HepG2 (cell line): ENCODE data around the gene POLDIP3. TPM values are rescaled to one million over a fixed set of nuclear protein-coding genes. Genes with fewer than 3 reads are reported as not detected.
A peak's percentile ranks its signal among the peaks of the same experiment; 100 is the strongest.

Source experiments
- AHDC1 ChIP-seq: sonication (generic); formaldehyde crosslinking; IDR thresholded peaks from 2 replicates; pipeline ENCODE4 v1.5.1; 2020; ENCODE audit warnings: mild to moderate bottlenecking, missing genetic modification reagents, borderline replicate concordance
- AHR ChIP-seq: IDR thresholded peaks from 2 replicates; pipeline ENCODE4 v1.6.1; 2018; ENCODE audit warnings: missing genetic modification reagents, missing compliant biosample characterization
- EP300 ChIP-seq, 3 experiments: sonication (generic) in 1 of 3; formaldehyde crosslinking in 1 of 3; IDR thresholded peaks; 2 replicates each; pipeline versions ENCODE4 v1.5.1 to v1.6.1; 2011 to 2020; ENCODE audit warnings: low read depth in 2 of 3, low read length in 2 of 3, borderline replicate concordance in 1 of 3, improper control_type of control experiment in 1 of 3, mild to moderate bottlenecking in 1 of 3, missing genetic modification reagents in 1 of 3, moderate library complexity in 1 of 3
- FOXA3 ChIP-seq: IDR thresholded peaks from 2 replicates; pipeline ENCODE4 v1.6.1; 2016; ENCODE audit warnings: missing genetic modification reagents, missing compliant biosample characterization
- GMEB1 ChIP-seq: sonication (generic); formaldehyde crosslinking; IDR thresholded peaks from 2 replicates; pipeline ENCODE4 v1.5.1; 2020; ENCODE audit warnings: missing genetic modification reagents, mild to moderate bottlenecking, borderline replicate concordance
- HIC2 ChIP-seq: sonication (generic); formaldehyde crosslinking; IDR thresholded peaks from 2 replicates; pipeline ENCODE4 v1.9.0; 2022; ENCODE audit warnings: low read depth, missing genetic modification reagents
- MIXL1 ChIP-seq: IDR thresholded peaks from 2 replicates; pipeline ENCODE4 v1.6.1; 2016
- MYNN ChIP-seq: sonication (generic); formaldehyde crosslinking; IDR thresholded peaks from 2 replicates; pipeline ENCODE4 v1.4.0; 2020; ENCODE audit warnings: mild to moderate bottlenecking, low read depth, missing genetic modification reagents
- SMARCE1 ChIP-seq: fragments of 450-650 bp; IDR thresholded peaks from 2 replicates; pipeline ENCODE4 v1.6.1; 2017; ENCODE audit warnings: borderline replicate concordance
- TOPORS ChIP-seq: sonication (generic); formaldehyde crosslinking; IDR thresholded peaks from 2 replicates; pipeline ENCODE4 v1.8.0; 2023; ENCODE audit warnings: mild to moderate bottlenecking, missing genetic modification reagents
- XBP1 ChIP-seq: sonication (generic); formaldehyde crosslinking; IDR thresholded peaks from 2 replicates; pipeline ENCODE4 v1.5.0; 2020; ENCODE audit warnings: missing genetic modification reagents
- ZNF17 ChIP-seq: sonication (generic); formaldehyde crosslinking; IDR thresholded peaks from 2 replicates; pipeline ENCODE4 v1.5.0; 2020; ENCODE audit warnings: mild to moderate bottlenecking, missing genetic modification reagents
- ZNF276 ChIP-seq: sonication (generic); formaldehyde crosslinking; IDR thresholded peaks from 2 replicates; pipeline ENCODE4 v1.4.0; 2020; ENCODE audit warnings: mild to moderate bottlenecking, low read depth, missing genetic modification reagents
- ZNF362 ChIP-seq: sonication (generic); formaldehyde crosslinking; IDR thresholded peaks from 2 replicates; pipeline ENCODE4 v1.4.0; 2020; ENCODE audit warnings: missing genetic modification reagents, mild to moderate bottlenecking, borderline replicate concordance
- ZNF691 ChIP-seq: sonication (generic); formaldehyde crosslinking; IDR thresholded peaks from 2 replicates; pipeline ENCODE4 v1.4.0; 2020; ENCODE audit warnings: missing genetic modification reagents, low read depth, mild to moderate bottlenecking, borderline replicate concordance
- polyA plus RNA-seq, 8 experiments: library from polyadenylated mRNA; depleted of rRNA in 3 of 8; stranded (reverse) in 7 of 8; unstranded in 1 of 8; fragments of >200 nt; fragmentation: Illumina TruSeq in 4 of 8; extraction: Trizol in 4 of 8; gene quantifications; 2 replicates each; pipeline versions ENCODE4 v1.2.1 to v1.2.3, GENCODE V29; 2011 to 2016; ENCODE audit warnings: low read depth in 4 of 8, missing spikeins in 1 of 8, mixed read lengths in 1 of 8; ENCODE audit not compliant: insufficient read depth in 1 of 8
- total RNA-seq, 5 experiments: library from RNA; depleted of rRNA; stranded (reverse); fragments of >200 nt; fragmentation: Illumina TruSeq; extraction: Trizol; gene quantifications; 2 replicates each; pipeline ENCODE4 v1.2.3, GENCODE V29; 2016; ENCODE audit warnings: low read depth in 1 of 5

Gene POLDIP3
- total and polyA plus RNA-seq, 2 of the 13 experiments (the other 11 are each of a cell fraction or from before 2014, with no cell fraction given), result 45.8 to 47.4 TPM

- TF ChIP-seq ZNF691 (CRISPR knock-in tag) (0 out of 2 replicates have a peak, but pooled peaks have one; percentile 32), ZNF276 (CRISPR knock-in tag) (no peak), AHDC1 (CRISPR knock-in tag) (peak; percentile 74; the same call in 1 of the 2 replicates), MYNN (CRISPR knock-in tag) (no peak), MIXL1 (CRISPR knock-in tag) (0 out of 2 replicates have a peak, but pooled peaks have one; percentile 46), HIC2 (no peak), XBP1 (CRISPR knock-in tag) (no peak), EP300 (IDR thresholded peaks at IDR 0.05; ENCODE audit: low read depth in 2 of 2, low read length in 2 of 2) (peak in 1 of 2 experiments; percentile 60; a peak in 2 of 4 replicates), EP300 (CRISPR knock-in tag; IDR thresholded peaks at IDR 0.05; ENCODE audit: borderline replicate concordance) (peak; percentile 28; the same call in 1 of the 2 replicates), GMEB1 (no peak), ZNF362 (CRISPR knock-in tag) (peak; percentile 97), ZNF17 (no peak), FOXA3 (CRISPR knock-in tag) (peak; percentile 40; the same call in 1 of the 2 replicates), SMARCE1 (no peak), AHR (CRISPR knock-in tag) (no peak), TOPORS (CRISPR knock-in tag) (no peak)
These were observed 27.2 kb upstream of the POLDIP3 start (continued) for GRCh38 chr22:42641801-42642413.
